RPMI8226 (cell line): ENCODE results near the gene PACRGL.
A peak's percentile ranks its signal among the peaks of the same experiment; 100 is the strongest.
"Not testable (repeated sequence)": the region's sequence is repeated elsewhere in the genome, so short reads cannot be mapped to it uniquely, and the experiment has no call there.

Source experiments
- DNase-seq: peaks from one replicate; pipeline ENCODE4 v3.0.0-alpha.2; 2015

PACRGL gene

GRCh38 chr4:20724915-20725314 is 24.7 kb downstream of the PACRGL start:
- DNase-seq: no peak

- DNase-seq: no peak
Measured at GRCh38 chr4:20735931-20736330, 35.7 kb downstream of the PACRGL start.

- not testable (repeated sequence) for DNase-seq
Measured at GRCh38 chr4:20746000-20746399, 45.7 kb downstream of the PACRGL start.

- DNase-seq: no peak
Measured at GRCh38 chr4:20752641-20753040, 52.4 kb downstream of the PACRGL start.

GRCh38 chr4:20754036-20754435 is 53.8 kb downstream of the PACRGL start:
- no peak for DNase-seq

GRCh38 chr4:20760053-20760452 is 59.8 kb downstream of the PACRGL start:
- no peak for DNase-seq

- DNase-seq: no peak
Measured at GRCh38 chr4:20761382-20761781, 61.1 kb downstream of the PACRGL start.

GRCh38 chr4:20761826-20762225 is 61.6 kb downstream of the PACRGL start:
- no peak for DNase-seq

- DNase-seq: no peak
Measured at GRCh38 chr4:20764366-20764992, 64.2 kb downstream of the PACRGL start.

- DNase-seq: peak; percentile 50
Measured at GRCh38 chr4:20773144-20773997, 73.1 kb downstream of the PACRGL start.

GRCh38 chr4:20778896-20779295 is 78.6 kb downstream of the PACRGL start:
- no peak for DNase-seq

- DNase-seq: not testable (repeated sequence)
Measured at GRCh38 chr4:20783134-20783533, 82.9 kb downstream of the PACRGL start.

- DNase-seq: no peak
Measured at GRCh38 chr4:20787940-20788665, 87.8 kb downstream of the PACRGL start.
